Measurements from ENCODE around the gene MARCHF3. TPM values are rescaled to one million over a fixed set of nuclear protein-coding genes. Genes with fewer than 3 reads are reported as not detected.
"Not testable (repeated sequence)": the region's sequence is repeated elsewhere in the genome, so short reads cannot be mapped to it uniquely, and the experiment has no call there.

MARCHF3 gene
- total and polyA plus RNA-seq, 2 donors from 2014 or later: 1.5 to 8.0 TPM

- Histone ChIP-seq H3K9ac (ENCODE audit: low read length in 3 of 3) (no peak overlapping the region), H3K4me3 (ENCODE audit: low read length in 3 of 3) (no peak overlapping the region), H3K27ac (ENCODE audit: low read depth in 2 of 2, low read length in 2 of 2) (no peak overlapping the region), H3K27me3 (ENCODE audit: control insufficient read depth, insufficient read depth, low read length) (no peaks in the 10 kb centered on the region), H3K9me3 (ENCODE audit: control insufficient read depth in 2 of 3, insufficient read depth in 1 of 3, low read length in 3 of 3) (no peaks in the 10 kb centered on the region), H3K36me3 (ENCODE audit: control insufficient read depth in 2 of 3, insufficient read depth in 3 of 3, low read length in 3 of 3) (no peaks in the 10 kb centered on the region), H3K4me1 (ENCODE audit: control insufficient read depth in 2 of 3, insufficient read depth in 2 of 3, low read depth in 1 of 3, low read length in 3 of 3) (no peaks in the 10 kb centered on the region)
- no peak for FAIRE-seq
- no peak for TF ChIP-seq CTCF (IDR thresholded peaks at IDR 0.05; ENCODE audit: borderline replicate concordance, extremely low read depth, insufficient read depth)
- intact Hi-C loops (cut with DNase I): no loop called here
- DNase-seq: no peak
Observed at GRCh38 chr5:127007522-127007921, 22.8 kb downstream of the MARCHF3 start.

GRCh38 chr5:127006744-127007143 lies 23.6 kb downstream of the MARCHF3 start:
- Histone ChIP-seq H3K27me3 (ENCODE audit: control insufficient read depth, insufficient read depth, low read length) (no peaks in the 10 kb centered on the region), H3K36me3 (ENCODE audit: control insufficient read depth in 2 of 3, insufficient read depth in 3 of 3, low read length in 3 of 3) (no peaks in the 10 kb centered on the region), H3K4me3 (ENCODE audit: low read length in 3 of 3) (no peak overlapping the region), H3K9ac (ENCODE audit: low read length in 3 of 3) (no peak overlapping the region), H3K9me3 (ENCODE audit: control insufficient read depth in 2 of 3, insufficient read depth in 1 of 3, low read length in 3 of 3) (no peaks in the 10 kb centered on the region), H3K4me1 (ENCODE audit: control insufficient read depth in 2 of 3, insufficient read depth in 2 of 3, low read depth in 1 of 3, low read length in 3 of 3) (no peaks in the 10 kb centered on the region), H3K27ac (ENCODE audit: low read depth in 2 of 2, low read length in 2 of 2) (no peak overlapping the region)
- TF ChIP-seq CTCF (IDR thresholded peaks at IDR 0.05; ENCODE audit: borderline replicate concordance, extremely low read depth, insufficient read depth): no peak
- FAIRE-seq (no peak), DNase-seq (no peak)
- intact Hi-C loops (cut with DNase I): no loop called here

GRCh38 chr5:127005282-127005681 lies 25.1 kb downstream of the MARCHF3 start:
- H3K9ac ChIP-seq (ENCODE audit: low read length in 3 of 3); H3K27ac ChIP-seq (ENCODE audit: low read depth in 2 of 2, low read length in 2 of 2); DNase-seq; FAIRE-seq; H3K4me3 ChIP-seq (ENCODE audit: low read length in 3 of 3); H3K27me3 ChIP-seq (ENCODE audit: control insufficient read depth, insufficient read depth, low read length); H3K4me1 ChIP-seq (ENCODE audit: control insufficient read depth in 2 of 3, insufficient read depth in 2 of 3, low read depth in 1 of 3, low read length in 3 of 3); H3K9me3 ChIP-seq (ENCODE audit: control insufficient read depth in 2 of 3, insufficient read depth in 1 of 3, low read length in 3 of 3); intact Hi-C loops (cut with DNase I); H3K36me3 ChIP-seq (ENCODE audit: control insufficient read depth in 2 of 3, insufficient read depth in 3 of 3, low read length in 3 of 3): not testable (repeated sequence)

GRCh38 chr5:127004721-127005120 lies 25.6 kb downstream of the MARCHF3 start:
- Histone ChIP-seq H3K4me3 (ENCODE audit: low read length in 3 of 3) (no peak overlapping the region), H3K36me3 (ENCODE audit: control insufficient read depth in 2 of 3, insufficient read depth in 3 of 3, low read length in 3 of 3) (no peaks in the 10 kb centered on the region), H3K27ac (ENCODE audit: low read depth in 2 of 2, low read length in 2 of 2) (no peak overlapping the region), H3K9ac (ENCODE audit: low read length in 3 of 3) (no peak overlapping the region), H3K4me1 (ENCODE audit: control insufficient read depth in 2 of 3, insufficient read depth in 2 of 3, low read depth in 1 of 3, low read length in 3 of 3) (no peaks in the 10 kb centered on the region), H3K27me3 (ENCODE audit: control insufficient read depth, insufficient read depth, low read length) (no peaks in the 10 kb centered on the region), H3K9me3 (ENCODE audit: control insufficient read depth in 2 of 3, insufficient read depth in 1 of 3, low read length in 3 of 3) (no peaks in the 10 kb centered on the region)
- DNase-seq (no peak), FAIRE-seq (no peak)
- TF ChIP-seq CTCF (IDR thresholded peaks at IDR 0.05; ENCODE audit: borderline replicate concordance, extremely low read depth, insufficient read depth): no peak
- intact Hi-C loops (cut with DNase I): no loop called here
